Glutamatergic neuron (in vitro differentiated cells): ENCODE results near the gene EEFSEC. TPM values are rescaled to one million over a fixed set of nuclear protein-coding genes. Genes with fewer than 3 reads are reported as not detected.

Source experiments
- DNase-seq: peaks from one replicate; pipeline ENCODE4 v3.0.0; 2022
- H3K27ac Mint-ChIP-seq: one replicate; pipeline ENCODE4 v1.8.0; 2020; ENCODE audit warnings: mild to moderate bottlenecking, mixed read lengths, inconsistent platforms; ENCODE audit not compliant: unreplicated experiment
- H3K27me3 Mint-ChIP-seq: one replicate; pipeline ENCODE4 v1.8.0; 2020; ENCODE audit warnings: mild to moderate bottlenecking, moderate library complexity, mixed read lengths, inconsistent platforms; ENCODE audit not compliant: unreplicated experiment
- H3K36me3 Mint-ChIP-seq: one replicate; pipeline ENCODE4 v1.8.0; 2020; ENCODE audit warnings: mild to moderate bottlenecking, mixed read lengths, inconsistent platforms; ENCODE audit not compliant: unreplicated experiment
- H3K4me1 Mint-ChIP-seq: one replicate; pipeline ENCODE4 v1.8.0; 2020; ENCODE audit warnings: mild to moderate bottlenecking, low read depth, mixed read lengths, inconsistent platforms; ENCODE audit not compliant: unreplicated experiment
- H3K4me3 Mint-ChIP-seq: one replicate; pipeline ENCODE4 v1.8.0; 2020; ENCODE audit warnings: mild to moderate bottlenecking, mixed read lengths, inconsistent platforms; ENCODE audit not compliant: unreplicated experiment
- H3K9me3 Mint-ChIP-seq: one replicate; pipeline ENCODE4 v1.8.0; 2020; ENCODE audit warnings: mild to moderate bottlenecking, moderate library complexity, mixed read lengths, inconsistent platforms; ENCODE audit not compliant: unreplicated experiment
- total RNA-seq: library from RNA; stranded (reverse); fragmentation: NEBNext Ultra II Directional; extraction: Animal tissue kit (Norgen Biotek cat#: 25700); gene quantifications from one replicate; pipeline ENCODE4 v1.2.1, GENCODE V29; 2021; ENCODE audit not compliant: unreplicated experiment
- TF ChIP-seq, protein P1 (sequence below): fragments of 200-600 bp; sonication (generic); IDR thresholded peaks from one replicate; pipeline ENCODE4 v1.5.0; 2021; ENCODE audit not compliant: partially characterized antibody, unreplicated experiment

Gene EEFSEC
- total RNA-seq, 1 donor from 2014 or later = 8.3 TPM

DNA sequence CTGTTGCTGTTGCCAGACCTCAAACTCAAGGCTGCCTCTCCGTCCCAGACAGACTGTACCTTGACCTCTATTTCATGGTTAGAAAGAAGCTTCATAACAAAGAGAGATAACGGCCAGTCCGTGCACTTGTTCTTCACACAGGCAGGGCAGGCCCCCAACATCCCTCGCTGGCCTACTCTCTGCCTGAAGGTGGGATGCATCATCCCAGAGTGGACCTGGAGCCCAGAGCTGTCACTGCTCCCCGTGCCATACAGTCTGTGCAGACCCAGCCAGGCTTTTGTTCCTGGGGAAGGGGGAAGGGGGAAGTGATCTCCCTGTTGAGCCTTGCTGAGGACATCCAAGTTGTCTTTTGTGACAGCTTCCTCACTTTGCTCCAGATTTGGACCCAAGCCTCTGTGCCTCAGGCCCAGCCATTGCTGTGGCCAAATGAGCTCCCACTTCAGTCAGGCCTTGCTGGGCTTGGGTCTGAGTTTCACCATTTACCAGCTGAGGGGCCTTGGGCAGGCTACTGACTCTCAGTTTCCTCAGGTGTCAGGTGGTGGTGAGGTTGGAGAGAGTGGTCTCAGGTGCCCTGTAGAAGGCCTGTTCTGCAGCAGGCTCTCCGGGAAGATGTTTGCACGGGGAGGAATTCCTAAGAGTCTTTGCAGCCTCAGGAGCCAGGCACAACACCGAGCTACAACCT is 171.8 kb downstream of the EEFSEC start:
- Mint-ChIP-seq H3K4me3 (no peak overlapping the region), H3K27me3 (peaks cover 3% of the 10 kb centered on the region), H3K36me3 (no peaks in the 10 kb centered on the region), H3K9me3 (peaks cover 5% of the 10 kb centered on the region), H3K4me1 (peaks cover 12% of the 10 kb centered on the region), H3K27ac (no peak overlapping the region)
- TF ChIP-seq, protein P1, sequence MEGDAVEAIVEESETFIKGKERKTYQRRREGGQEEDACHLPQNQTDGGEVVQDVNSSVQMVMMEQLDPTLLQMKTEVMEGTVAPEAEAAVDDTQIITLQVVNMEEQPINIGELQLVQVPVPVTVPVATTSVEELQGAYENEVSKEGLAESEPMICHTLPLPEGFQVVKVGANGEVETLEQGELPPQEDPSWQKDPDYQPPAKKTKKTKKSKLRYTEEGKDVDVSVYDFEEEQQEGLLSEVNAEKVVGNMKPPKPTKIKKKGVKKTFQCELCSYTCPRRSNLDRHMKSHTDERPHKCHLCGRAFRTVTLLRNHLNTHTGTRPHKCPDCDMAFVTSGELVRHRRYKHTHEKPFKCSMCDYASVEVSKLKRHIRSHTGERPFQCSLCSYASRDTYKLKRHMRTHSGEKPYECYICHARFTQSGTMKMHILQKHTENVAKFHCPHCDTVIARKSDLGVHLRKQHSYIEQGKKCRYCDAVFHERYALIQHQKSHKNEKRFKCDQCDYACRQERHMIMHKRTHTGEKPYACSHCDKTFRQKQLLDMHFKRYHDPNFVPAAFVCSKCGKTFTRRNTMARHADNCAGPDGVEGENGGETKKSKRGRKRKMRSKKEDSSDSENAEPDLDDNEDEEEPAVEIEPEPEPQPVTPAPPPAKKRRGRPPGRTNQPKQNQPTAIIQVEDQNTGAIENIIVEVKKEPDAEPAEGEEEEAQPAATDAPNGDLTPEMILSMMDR = no peak
- DNase-seq = no peak

DNA sequence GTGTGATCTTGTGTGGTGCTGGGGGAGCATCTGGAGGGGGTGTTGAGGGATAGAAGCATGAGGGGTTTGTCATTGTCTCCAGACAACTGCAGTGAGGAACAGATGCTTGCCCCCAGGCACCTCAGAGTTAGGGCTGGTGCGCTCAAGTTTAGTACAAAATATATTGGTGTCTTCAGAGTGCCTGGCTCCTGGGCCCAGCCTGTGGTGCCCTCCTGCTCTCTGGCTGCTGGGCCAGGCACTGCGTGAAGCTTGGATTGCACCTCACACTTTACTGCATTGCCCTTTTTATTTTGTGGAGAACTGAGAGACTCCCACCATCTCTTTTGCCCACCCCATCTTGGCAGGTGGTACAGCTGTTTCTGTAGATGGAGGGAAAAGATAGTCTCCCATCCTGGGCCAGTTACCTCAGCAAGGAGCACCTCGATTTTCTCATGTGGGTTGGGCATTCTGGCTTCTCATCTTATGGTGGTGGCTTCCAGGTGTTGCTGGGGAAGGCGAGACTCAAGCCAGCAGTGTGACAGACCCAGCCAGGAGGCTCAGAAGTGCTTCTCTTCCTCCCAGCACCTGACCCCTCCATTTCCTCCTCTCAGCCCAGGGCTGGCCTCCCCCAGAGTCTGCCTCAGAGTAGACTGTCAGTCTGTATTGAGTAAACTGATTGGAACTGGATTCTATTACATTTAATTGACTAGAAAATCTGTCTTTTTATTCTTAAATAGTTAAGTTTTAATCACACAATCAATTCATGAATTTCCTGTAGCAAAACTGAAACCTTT is 173.0 kb downstream of the EEFSEC start:
- Mint-ChIP-seq H3K27me3 (peaks cover 3% of the 10 kb centered on the region), H3K27ac (no peak overlapping the region), H3K36me3 (no peaks in the 10 kb centered on the region), H3K9me3 (peaks cover 2% of the 10 kb centered on the region), H3K4me1 (peaks cover 10% of the 10 kb centered on the region), H3K4me3 (no peak overlapping the region)
- no peak for DNase-seq
- TF ChIP-seq, protein P1 = no peak

DNA sequence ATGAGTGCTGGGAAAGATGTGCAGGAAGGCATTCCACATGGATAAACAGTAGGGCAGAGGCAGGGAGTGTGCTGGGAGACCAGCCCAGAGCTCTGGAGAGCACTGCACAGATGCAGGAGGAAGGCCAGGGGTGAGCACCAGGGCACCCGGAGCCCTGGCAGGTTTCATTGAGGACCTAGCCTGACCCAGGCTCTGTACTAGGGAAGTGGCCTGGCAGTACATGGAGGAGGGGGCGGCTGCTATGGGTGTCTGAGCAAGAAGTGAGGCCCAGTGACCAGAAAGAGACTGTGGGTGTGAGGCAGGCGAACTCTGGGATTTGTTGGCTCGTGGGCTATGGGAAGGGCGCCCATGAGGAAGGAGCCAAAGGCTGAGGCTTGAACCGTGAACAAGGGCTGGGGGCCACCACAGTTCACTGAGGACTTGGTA is 174.3 kb downstream of the EEFSEC start:
- H3K4me3 Mint-ChIP-seq = no peak overlapping the region
- peaks cover 10% of the 10 kb centered on the region for H3K4me1 Mint-ChIP-seq
- H3K27ac Mint-ChIP-seq = no peak overlapping the region
- H3K9me3 Mint-ChIP-seq = peaks cover 2% of the 10 kb centered on the region
- H3K27me3 Mint-ChIP-seq = peaks cover 3% of the 10 kb centered on the region
- TF ChIP-seq, protein P1 = no peak
- no peaks in the 10 kb centered on the region for H3K36me3 Mint-ChIP-seq
- no peak for DNase-seq

DNA sequence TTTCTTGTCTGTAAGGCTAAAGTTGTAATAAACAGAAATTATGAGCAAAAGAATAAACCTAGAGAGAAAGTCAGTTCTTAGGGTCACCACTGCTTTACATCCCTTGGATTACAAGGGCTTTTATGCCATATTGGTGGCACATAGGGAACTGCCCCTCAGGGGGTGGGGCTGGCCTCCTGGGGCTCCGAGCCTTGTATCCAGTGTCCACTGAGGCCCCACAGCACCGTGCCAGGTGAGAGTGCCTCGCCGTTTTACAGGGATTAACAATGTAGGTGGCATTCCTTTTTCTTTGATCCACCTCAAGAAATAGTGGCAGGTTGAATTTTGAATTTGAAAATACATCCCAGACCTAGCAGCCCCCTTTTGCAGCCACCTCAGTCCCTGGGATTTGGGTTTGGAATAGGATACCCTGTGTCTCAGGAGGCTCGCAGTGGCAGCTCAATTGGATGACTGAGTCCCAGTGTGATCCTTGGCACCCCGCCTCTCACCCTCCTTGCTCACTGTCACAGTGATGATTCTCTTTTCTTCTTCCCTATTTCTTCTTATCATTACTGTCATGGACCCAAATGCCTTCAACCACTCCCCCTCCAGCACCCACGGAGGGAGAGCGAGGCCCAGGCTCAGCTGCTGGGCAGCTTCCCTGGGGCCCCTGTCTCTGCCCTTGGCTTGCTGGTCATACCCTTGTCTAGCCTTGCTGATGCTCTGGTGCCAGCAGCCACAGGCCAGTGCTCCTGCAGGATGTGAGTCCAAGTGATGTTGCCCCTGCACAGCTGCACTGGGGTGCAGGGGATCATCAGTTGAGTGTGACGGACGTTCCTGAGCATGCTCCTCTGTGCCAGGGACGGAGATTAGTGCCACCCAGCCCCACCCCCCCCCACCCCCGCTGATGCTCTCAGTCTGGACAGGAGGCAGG is 175.5 kb downstream of the EEFSEC start:
- Mint-ChIP-seq H3K27ac (no peak overlapping the region), H3K36me3 (no peaks in the 10 kb centered on the region), H3K27me3 (peaks cover 3% of the 10 kb centered on the region), H3K4me3 (no peak overlapping the region), H3K4me1 (peaks cover 12% of the 10 kb centered on the region), H3K9me3 (peaks cover 2% of the 10 kb centered on the region)
- no peak for DNase-seq
- TF ChIP-seq, protein P1 = no peak
